Activated CD4-positive, CD25-positive, alpha-beta regulatory T cell (primary cell): ENCODE data around the gene COMP.

ENCODE experiments used
- DNase-seq, 4 experiments: peaks; one replicate each; lab custom pipeline; 2025; lab: John Stamatoyannopoulos, UW

Gene COMP

DNA sequence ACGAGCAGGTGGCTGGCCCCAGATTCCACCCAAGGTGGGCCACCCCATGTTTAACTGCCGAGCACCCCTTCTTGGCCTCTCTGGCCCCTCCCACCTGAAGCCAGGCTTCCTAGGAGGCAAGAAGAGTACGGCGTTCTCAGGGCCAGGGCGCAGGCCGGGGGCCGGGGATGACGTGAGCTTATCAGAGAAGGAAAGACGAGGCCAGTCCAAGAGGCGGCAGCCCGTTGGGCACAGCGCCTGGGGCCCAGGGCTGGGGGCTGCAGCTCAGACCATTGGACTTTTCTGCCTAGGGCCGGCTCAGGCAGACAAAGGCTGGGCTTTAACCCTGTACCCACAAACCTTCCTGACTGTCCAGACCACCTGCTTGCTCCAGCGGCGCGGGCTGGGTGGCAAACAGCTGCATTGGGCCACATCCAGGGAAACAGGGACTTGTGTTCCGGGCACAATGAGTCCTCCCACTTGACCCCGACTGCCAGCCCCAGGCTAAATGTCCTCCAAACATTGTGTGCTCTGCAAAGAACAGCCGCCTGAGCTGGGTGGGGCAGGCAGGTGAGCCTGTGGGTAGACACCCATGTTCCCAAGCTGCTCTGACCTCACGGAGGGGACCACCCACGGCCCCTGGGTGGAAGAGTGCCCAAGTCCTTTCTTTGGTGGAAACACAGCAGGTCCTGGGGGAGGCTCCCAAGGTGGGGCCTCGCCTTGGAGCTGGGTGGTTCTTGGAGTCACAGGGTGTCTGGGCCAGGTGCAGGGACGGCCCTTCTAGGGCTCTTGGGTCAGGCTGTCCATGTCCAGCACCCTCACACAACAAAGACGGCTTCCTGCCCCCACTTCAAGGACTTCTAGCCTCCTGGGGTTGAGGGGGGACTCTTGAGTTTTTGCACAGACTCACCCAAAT lies 21.9 kb downstream of the COMP start:
- no peak for DNase-seq

- no peak for DNase-seq
Measured at GRCh38 chr19:18768046-18768771, 22.9 kb downstream of the COMP start.

DNA sequence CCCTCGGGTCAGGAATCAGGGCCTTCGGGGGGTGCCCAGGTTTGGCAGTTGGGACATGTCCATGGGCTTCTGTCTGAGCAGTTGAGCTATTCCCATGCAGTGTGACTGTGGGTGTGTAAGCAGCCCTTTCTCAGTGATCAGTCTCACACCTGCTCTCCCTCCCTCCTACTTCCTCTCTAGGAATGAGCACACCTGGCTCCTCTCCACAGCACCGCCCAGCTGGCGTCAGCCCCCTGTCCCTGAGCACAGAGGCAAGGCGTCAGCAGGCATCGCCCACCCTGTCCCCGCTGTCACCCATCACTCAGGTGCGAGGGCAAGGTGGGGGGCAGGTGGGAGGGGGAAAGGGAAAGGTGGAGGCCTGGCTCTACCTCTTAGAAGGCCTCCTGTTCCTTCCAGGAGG lies 25.9 kb downstream of the COMP start:
- DNase-seq = no peak

DNA sequence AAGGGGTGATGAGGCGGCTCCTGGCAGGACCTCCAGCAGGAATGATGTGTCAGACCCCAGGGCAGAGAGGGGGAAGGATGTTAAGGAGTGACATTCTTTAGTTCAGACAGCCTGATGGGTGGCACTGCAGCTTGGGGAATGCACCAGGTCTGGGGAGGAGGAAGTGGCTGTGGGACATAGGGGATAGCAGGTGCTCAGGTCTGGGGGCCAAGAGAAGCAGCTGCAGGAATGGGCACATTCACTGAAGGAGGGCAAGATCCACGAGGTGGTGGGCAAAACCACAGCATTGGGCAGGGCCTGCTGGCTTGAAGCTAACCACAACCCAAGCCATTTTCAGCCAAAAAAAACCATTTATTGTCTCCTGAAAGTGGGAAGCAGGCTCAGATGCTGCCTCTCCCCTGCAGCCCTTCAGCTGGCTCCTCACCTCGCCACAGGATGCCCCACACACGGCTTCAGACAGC lies 26.5 kb downstream of the COMP start:
- DNase-seq = no peak

- no peak for DNase-seq
Measured at GRCh38 chr19:18763674-18764590, 27.2 kb downstream of the COMP start.

DNA sequence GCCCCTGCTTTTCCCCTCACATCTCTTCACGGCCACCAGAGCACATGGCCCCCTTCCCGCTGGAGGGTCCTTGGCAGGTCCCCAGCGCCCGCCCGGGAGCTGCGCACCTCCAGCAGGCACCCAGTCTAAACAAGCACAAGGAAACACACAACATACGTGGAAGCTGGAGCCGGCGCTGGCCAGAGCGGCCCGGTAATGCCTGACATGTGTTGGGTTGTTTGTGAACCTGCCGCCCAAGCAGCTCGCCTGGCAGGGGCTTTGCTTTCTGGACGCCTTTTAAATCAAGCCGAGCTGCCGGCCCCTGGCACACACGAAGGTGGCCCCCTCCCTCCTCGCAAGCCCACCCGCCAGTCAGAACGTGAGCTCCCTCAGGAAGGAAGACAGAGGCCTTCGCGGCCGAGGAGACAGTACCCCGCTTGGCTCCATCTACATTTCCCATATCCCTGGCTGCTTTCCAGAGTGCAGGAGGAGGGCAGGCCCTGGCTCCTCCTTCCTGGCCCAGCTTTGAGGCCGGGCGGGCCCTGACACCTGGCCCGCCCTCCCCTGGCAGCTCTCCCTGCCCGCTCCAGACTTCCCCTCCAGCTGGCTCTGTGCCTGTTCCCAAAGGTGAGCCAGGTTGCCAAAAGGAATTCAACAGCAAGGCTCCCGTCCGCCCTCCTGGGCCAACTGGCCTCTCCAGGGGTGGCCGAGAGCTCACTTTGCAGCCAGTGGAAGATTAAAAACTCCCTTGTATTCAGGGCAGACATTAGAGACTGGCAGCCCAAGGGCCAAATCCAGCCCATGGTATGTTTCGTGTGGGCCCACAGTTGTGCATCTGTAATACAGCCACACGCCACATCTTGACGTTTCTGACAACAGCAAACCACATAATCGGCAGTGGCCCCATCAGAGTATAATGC lies 28.7 kb downstream of the COMP start:
- no peak for DNase-seq

- DNase-seq = no peak
Measured at GRCh38 chr19:18761531-18762110, 29.5 kb downstream of the COMP start.

GRCh38 chr19:18760440-18761383 lies 30.4 kb downstream of the COMP start:
- no peak for DNase-seq

- no peak for DNase-seq
Measured at GRCh38 chr19:18759995-18760426, 31.1 kb downstream of the COMP start.

- no peak for DNase-seq
Measured at GRCh38 chr19:18759304-18759994, 31.7 kb downstream of the COMP start.

DNA sequence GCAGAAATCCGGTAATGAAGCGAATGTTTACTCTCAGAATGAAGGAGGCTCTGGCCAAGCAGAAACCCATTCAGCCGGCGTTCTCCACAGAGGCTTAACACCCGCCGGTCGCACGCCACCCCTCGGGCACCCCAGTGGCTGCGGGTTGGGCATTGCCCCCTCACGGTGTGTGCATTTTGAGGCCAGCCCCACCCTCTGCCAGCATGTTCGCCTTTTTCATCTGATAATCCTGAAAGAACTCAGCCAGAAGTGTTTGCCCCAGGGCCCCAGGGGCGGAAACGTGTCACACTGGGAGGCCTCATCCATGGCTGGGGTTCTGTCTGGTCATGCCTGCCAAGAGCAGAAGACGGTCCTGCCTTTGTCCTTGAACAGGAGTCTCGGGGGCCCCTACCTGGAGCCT lies 34.2 kb downstream of the COMP start:
- no peak for DNase-seq

- DNase-seq = no peak
Measured at GRCh38 chr19:18754501-18754900, 36.6 kb downstream of the COMP start.

GRCh38 chr19:18751571-18751970 lies 39.5 kb downstream of the COMP start:
- DNase-seq = no peak

DNA sequence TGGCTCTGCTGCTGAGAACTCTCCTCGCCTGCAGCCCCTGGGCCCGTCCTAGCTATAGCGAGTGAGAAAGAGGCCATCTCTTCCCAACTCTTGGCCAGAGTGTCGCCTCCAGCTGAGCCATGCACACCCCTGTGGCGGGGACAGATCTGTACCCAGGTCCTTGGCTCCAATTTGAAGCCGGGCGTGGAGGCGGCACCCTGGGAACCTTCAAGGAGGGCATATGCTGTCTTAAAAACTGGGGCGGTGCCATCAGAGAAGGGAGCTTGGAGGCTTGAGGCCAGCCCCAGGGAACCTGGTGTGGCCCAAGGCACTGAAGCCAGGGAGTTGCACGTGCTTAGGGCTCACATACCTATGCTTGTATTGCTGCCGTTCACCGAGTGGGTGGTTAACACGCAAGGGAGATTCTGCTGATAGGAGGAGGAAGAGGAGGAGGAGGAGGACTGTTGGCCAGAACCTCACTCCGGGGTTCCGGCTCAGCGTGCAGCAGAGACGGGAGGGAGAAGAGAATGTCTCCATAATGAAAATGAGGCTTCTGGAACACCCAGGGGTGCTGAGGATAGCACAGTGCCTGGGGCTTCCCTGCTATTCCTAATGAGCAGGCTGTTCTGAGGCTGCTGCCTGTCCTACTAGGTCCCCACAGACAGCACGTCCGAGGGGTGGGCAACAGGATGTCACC lies 40.7 kb downstream of the COMP start:
- no peak for DNase-seq

GRCh38 chr19:18749362-18750231 lies 41.5 kb downstream of the COMP start:
- no peak for DNase-seq

- DNase-seq = no peak
Measured at GRCh38 chr19:18746401-18747325, 44.4 kb downstream of the COMP start.
